GM19452 (cell line): ENCODE measurements around the gene LRTM1.

Experiments used
- ATAC-seq: cut with Tn5 transposase; IDR thresholded peaks from one replicate; pipeline ENCODE4 v1.9.1; 2021; ENCODE audit not compliant: unreplicated experiment

The LRTM1 gene

DNA sequence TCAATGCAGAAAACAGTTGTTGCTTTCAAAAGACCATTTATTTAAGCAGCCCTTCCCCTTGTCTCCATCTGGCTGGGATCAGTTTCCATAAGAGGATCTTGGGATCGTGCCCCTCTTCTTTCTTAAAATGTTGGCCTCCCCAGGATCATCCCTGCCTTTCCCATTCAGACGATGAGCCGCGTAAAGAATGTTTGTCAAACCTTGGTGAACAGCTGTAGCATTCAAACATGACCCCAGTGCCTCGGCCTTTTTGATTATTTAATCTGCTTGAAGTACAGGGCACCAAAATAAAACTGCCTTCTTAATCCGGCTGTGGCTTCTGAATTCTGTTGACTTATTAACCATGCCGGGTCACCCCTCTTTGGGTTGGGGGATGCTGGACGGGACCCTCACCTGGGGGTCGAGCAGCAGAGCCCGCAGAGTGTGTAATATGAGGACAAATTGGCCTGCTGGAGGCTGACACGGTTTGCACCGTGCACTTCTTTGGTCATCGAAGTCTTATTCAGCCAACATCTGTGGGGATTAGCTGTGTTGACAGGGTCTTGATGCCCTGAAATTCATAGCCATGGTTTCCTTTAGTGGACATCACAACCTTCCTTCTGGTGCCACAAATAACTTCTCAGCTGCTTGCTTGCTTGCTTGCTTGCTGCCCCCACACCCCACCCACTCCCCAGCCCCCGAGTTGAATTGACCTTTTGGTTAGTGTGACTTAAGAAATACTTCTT lies at the start of gene LRTM1:
Gene LRTM1, minus strand, starts transcription at position 14 of the 725 bp plus-strand sequence. CDS start 148 bp downstream, outside the sequence.
- ATAC-seq = no peak

DNA sequence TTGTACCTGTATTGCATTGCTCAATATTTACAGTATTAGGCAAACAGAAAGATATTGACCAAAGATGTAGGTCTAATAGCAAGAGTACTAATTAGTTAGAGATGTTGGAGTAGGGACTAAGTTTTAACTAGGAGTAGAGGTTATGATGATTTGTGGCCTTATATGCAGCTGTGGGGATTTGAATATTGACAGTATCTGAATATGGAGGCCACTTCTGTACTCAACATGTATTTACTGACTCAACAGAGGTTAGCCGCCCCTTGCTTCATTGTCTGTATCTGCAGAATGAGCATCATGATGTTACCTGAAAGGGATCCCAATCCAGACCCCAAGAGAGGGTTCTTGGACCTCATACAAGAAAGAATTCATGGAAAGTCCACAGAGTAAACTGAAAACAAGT lies 49.6 kb upstream of the LRTM1 start:
- ATAC-seq = no peak

DNA sequence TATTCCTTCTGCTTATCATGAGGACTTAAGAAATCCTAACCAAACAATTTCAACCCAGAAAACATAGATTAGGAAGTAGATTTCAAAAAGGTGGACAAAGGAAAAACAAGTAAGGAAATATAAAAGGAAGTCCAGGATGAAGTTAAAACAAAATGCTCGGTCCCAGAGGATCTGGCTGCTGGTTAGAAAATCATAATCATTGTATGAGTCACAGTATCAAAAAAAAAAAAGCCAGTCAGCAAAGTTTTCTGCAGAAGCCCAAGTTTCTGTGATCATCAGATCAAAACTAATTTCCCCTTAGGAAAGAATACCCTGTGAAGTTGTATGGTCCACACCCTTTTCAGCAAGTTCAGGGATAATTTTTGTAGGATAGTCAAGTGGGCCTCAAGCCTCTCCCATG lies 43.0 kb upstream of the LRTM1 start:
- no peak for ATAC-seq

DNA sequence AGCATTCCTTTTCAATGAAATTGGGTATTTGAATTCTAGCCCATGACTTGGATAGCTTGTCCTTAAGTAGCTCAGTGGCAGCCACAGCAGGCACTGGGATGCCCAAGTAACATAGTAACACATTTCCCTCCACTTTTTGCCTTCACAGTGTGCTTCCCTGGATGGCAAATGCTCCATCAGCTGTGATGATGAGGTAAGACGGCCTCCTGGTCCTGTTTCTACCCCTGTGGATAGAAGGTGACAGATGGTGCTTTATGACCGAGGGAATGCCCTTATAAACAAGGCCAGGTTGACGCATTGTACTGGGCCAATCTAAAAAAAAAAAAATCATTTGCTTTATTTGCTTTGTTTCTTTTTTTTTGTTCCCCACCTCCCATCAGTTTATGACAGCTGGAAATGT lies 41.8 kb upstream of the LRTM1 start:
- ATAC-seq = no peak

DNA sequence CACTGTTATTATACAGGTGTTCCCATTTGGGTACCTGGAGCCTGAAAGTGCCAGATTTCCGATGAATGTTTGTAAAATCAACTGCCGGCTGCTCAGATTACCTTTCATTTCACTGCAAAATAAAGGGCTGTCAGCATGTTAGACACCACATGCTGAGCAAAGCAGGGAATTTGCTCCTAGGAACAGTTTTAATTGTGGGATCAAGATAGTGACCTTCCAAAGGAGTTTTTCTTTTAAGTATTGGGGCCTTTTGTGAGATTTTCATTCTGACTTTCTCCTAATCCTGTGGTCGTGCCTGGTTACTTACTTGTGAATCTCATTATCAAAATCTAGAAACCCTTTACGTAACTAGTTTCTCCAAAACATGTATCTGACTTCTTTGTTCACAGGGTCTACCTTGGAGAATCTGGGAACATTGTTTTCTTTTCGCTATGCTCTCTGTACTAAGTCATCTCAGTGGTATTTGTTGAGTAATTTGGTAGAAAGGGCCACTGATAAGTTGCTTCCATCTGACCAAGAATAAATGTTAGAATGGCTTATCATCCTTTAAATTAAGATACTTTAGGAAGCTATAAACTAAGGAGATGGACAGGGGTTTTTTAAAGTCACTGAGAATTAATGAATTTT lies 40.8 kb upstream of the LRTM1 start:
- ATAC-seq = no peak

DNA sequence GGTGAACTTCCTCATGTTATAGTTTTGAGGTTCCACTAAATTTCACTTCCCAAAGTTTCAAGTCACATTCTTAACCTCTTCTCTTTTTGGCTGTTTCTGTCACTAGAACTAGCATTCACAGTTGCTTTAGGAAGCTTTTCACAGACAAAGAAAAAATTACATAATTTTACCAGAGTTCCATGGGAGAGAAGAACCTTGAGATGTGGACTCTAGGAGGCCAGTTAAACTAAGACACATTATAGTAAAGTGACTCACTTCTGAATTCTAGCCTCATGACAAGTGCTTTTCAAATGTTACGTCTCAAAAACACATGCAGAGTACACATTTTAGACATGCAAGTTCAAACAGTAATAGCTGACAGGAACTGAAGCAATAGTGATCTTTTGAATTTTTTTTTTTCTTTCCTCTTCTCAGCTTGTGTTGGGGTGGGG lies 39.9 kb upstream of the LRTM1 start:
- ATAC-seq = no peak

DNA sequence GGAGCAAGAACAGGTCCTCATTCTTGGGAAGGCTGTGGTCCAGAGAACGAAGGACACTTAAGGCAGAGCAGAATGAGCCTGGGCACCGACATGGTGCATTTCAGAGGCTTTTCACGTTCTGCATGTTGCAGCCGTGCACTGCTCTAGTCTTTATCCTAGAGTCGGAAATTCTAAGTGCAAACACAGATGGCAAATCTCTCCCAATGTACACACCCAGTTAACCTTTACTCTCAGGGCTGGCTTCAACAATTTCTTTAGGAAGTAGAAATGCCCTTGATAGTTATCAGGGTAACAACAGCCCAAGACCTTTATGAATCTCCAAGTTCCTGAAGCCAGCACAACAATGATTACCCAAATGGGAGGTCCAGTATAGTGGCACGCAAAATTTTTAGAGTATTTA lies 39.1 kb upstream of the LRTM1 start:
- no peak for ATAC-seq

DNA sequence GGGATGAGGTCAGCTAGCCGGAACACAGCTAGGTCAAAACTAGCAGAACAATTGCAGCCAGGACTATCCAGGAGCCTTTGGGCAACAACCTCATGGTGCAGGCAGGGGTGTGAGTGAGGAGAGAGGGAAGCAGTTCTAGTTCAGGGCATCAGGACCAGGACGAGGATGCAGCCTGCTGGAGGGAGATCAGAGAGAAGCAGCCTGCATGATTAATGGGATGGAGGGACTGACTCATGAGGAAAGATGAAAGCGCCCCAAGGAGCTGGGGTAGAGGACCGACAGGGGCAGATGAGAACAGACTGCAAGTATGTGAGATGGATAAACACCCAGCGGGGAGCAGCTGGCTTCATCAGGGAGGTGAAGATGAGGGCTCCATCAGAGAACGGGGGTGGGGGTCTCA lies 37.9 kb upstream of the LRTM1 start:
- no peak for ATAC-seq

DNA sequence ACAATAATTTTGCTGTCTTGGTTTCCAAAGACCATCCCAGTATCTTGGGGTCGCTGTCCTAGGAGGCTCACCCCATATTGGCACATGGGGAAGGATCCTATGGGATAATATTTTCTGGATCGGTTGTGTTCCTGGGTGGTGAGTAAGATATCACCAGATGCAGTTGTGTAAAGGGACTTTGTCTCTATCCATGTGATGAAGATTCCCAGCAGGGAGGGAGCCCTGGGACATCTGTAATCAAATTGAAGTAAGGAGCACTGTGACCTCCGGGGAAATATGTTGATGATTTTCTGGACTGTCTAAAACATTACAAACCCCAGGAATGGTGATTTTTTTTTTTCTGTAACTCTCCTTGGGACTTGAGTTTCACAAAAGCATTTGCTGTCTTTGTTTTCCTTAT lies 36.2 kb upstream of the LRTM1 start:
- no peak for ATAC-seq

DNA sequence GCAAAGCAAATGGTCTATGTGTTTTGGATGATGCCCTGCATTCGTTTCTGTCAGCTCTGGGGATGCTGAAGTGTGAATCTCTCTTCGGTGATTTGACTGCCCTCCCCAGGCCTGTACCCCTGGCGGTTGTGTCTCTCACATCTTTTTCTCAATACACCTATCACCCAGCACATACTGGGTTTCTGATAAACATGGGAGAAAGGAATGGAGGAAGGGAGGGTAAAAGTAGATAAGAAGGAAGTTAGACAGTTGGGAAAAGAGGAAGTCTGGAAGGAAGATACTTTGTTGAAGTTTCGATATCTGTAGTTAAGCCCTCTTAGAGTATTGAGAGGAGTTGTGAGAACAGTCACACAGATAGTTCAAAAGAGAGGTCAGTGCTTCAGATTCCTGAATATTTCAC lies 35.8 kb upstream of the LRTM1 start:
- no peak for ATAC-seq

DNA sequence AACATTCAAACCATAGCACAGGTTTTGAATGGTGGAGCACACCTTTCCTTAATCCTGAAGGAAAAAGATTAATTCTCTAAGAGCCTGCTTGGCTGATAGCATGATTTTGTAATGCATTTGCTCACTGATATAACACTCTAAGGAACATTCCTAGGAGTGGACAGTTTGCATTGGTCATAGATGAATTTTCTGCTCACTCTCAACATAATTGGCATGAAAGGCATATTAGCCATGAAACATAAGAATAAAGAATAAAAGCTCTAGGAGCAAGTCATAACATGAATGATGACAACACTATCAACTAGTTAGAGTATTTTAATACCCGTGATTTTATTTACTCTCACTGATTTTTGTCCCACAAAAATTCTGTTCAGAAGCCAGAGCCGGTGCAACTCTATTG lies 34.3 kb upstream of the LRTM1 start:
- ATAC-seq = no peak

DNA sequence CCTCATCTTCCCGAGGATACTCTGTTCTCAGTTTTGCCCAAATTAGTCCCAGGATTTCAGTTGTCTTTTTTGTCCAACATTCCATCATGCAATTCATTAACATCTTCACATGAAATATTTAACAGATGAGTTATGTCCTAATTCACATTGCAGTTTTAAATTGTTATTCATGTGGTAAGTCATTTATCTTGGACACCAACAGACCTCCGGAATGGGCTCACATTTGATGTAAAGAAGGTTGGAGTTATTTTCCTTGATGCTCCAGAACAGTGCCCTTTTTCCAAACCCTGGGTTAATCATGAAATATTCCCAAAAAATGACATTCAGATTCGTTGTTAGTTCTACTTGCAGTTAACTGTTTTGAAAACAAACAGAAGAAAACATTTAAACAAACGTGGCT lies 32.8 kb upstream of the LRTM1 start:
- ATAC-seq = no peak

DNA sequence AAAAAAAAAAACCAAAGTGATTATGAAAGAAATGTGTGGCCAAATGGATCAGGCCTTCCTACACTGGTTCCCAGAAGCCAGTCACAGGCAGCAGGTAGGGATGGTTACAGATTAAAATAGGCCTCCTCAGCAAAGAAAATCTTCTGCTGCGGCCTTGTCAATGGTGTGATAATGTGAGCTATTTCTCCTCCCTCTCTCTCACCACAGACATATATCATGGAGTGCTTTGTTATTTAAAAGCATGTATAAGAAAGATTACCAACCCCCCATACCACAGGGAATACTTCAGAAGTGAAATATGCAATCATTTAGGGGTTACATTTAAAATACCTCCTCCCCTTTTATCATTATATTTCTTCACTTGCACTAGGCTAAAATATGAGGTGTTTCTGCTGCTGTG lies 32.2 kb upstream of the LRTM1 start:
- no peak for ATAC-seq

DNA sequence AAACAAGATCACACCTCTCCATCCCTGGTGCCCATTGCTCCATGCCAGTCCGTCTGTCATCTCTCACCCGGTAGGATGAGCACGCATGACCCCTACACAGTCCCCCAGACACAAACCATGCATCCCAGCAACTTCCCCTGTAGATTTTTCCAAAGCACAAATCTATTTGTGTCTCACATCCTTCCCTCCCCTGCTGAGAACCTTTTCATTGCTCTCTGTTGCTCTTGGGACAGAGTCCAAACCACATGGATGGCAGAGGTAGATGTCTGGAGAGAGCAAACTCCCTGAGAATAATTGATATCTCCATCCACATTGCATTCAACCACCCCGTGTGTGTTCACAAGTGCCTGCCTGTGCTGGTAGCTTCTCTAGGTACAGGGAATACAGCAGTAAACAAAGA lies 29.9 kb upstream of the LRTM1 start:
- ATAC-seq = no peak

DNA sequence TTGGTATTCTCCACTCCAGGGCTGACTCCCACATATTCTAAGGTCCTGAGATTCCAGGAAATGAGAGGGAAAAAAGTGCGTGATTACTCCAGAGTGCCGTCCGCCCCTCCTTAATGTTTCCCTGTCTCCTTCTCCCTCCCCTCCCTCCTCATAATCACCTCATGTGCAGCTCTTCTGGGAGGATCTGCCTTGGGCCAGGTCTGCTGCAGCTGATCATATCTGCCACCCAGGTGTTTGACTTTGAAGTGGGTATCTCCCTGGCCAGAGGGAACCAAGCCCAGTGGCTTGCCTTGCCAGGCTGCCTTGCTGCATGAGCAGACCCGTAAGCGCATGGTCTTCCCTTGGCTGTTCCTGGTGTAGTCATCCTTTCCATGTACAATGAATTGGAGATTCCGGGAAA lies 28.1 kb upstream of the LRTM1 start:
- ATAC-seq = no peak

DNA sequence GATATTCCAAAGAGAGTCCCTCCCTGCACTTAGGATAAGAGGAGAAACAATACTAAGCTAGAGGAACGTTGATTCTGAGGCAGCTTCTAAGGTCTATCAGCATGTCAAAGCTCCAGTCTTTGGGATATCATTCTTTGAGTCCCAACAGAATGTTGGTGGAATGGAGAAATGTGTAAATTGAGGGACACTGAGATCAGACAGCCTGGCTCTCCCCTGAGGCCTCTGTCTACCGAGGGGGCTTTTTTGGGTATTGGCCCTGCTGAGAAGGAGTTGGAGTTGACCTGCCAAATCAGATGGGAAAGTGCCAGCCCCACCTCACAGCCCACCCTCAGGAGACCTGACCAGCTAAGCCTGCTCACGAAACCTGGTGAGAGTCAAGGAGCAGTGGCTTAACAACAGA lies 27.6 kb upstream of the LRTM1 start:
- no peak for ATAC-seq

DNA sequence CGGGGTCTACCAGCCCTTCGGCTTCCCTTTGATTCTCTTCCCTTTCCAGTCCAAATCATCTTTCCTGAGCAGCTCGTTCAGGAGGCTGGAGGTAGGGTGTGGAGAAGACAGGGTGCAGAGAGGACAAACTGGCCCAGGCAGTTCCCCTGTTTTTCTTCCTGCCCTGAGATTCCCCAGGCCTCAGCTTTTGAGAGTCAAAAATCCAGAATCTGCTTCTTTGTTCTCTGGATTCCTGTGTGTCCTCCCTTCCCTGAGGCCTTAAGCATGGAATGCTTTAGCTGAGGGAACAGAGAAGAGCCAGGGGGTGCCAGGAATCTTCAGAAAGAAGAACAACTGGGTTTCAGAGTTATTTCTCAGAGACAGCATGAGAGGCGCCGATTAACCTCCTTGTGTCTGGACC lies 26.7 kb upstream of the LRTM1 start:
- ATAC-seq = no peak

DNA sequence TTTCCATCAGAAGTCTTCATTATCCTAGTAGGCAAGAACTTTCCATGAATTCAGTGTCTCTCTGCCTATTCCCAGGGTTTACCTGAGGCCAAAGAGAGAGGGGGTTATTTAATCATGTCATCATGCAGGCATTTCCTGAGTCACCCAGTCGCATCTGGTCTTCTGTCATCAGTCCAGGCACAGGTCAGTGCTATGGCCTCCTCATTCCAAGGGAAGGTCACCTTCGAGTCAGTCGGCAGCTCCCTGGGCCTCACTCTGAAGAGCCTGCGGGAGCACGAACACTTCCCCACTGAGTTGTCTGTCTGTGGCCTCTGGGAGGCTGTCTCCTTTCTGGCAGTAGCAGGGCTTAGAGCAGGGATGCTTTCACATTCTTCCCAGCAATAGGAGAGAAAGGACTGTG lies 26.2 kb upstream of the LRTM1 start:
- no peak for ATAC-seq

DNA sequence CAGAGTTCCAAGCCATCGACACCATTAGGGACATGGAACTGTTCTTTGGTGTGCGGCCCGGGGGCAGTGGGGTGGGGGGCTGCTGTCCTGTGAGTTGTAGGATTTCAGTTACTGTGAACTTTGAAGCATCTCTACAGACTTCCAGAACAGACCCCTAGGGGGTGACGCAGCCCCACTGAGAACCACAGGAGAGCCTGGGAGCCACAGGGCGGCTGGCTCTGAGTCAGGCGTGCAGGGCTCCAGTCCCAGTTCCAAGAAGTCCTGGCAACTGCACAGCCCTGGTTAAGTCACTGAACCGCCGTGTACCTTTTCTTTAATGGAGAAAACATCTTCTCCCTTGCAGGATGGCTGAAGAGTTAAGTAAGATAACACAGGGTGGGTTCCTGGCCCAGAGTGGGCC lies 23.5 kb upstream of the LRTM1 start:
- no peak for ATAC-seq

DNA sequence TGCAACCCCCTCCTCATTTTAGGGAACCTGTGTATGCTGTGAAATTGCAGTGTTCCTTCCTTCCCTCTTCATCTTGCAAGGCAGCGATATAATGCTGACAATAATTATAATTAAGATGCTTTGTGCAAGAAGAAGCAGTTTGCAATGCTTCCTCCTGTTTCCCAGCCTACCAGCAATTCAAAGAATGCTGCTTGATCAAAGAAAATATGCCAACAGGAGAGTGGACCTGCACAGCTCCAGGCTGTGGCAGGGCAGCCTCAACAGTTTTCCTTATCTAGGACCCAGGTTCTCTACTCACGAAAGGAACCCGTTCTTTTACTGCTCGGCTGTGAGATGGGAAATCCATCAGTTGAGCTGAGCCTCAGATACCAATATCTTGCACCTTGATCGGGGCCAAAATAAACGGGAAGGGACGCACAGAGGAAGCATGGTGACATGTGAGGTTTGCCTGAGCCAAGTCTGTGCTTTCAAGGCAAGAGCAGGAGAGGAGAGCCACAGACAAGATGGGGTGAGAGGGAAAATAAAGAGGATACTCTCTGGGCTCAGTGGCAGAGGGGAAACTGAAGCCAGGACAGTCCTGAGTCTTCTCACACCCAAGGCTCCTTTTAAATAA lies 22.6 kb upstream of the LRTM1 start:
- ATAC-seq = no peak

DNA sequence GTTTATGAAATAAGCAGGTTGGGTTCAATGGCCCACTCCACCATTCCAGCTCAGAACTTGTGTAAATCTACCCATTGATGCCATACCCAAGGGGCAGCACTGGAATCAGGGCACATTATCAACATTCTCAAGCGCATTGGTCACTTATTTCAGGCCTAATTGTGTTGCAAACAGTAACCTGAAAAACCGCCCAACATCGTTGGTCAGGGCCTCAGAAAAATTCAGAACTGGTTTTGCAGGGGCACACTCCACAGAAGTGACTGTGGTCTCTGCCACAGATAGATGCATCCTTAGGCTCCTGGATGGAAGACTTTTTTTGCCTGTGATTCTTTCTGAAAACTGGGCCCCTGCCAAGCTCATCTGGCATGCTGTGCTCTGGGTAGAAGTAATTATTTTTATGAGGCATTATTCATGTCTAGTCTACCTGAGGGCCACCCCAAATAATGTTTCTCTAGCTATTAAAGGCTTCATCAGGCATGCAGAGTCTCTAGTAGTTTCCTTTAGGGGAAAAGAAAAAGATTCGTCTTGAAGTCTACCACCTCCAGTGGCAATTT lies 21.7 kb upstream of the LRTM1 start:
- no peak for ATAC-seq

DNA sequence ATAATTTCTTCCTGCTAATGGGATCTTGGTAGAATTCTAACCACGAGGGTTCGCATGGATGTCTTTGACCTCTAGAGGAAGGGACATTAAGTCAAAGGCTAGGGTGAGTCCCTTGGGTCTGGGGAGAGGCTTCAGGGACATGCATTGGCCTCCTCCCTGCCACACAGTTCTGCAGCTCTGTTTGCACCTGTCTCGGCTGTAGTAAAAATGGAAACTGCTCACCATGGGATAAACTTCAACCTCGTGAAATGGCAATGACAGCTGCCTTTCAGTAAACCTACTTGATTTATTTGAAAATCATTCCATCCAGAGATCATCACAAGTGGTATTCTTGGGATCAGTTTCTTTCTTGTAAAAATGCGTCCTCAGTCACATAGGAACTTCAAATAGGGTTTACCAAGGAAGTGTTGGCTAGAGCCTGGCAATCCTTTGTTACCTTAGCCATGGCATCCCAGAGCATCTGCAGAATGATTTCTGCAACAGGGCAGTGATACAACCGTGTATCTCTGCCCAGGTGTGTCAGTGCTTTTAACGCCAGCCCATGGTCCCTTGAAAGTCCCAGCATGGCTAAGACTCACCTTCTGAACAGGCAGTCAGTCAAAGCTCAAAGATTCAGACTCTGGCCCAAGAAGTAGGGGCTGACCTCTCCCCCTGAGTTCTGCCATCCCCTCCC lies 14.0 kb upstream of the LRTM1 start:
- ATAC-seq = no peak
